ENCODE measurements around the gene KRTAP12-1. TPM values are rescaled to one million over a fixed set of nuclear protein-coding genes. Genes with fewer than 3 reads are reported as not detected.
A peak's percentile ranks its signal among the peaks of the same experiment; 100 is the strongest.

KRTAP12-1 gene
- total RNA-seq, 2 donors from 2014 or later, result not detected

DNA sequence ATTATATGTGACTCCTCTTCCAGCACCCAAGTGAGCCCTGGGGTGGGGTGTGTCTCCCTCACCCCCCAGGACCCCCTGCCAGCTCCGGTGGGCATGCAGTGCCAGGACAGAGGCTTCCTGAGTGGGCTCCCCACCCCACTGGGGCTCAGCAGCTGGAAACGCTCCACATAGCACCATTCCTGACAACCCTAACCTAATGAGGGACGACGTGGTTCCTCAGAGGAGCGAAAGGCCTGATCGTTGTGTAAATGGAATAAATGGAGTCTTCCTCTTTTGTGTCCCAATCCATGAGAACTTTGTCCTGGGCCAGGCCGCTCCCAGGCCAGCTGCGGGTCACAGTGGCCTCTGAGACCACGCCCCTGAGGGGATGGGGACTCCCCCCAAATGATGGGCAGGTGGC is 31.2 kb upstream of the KRTAP12-1 start:
- intact Hi-C loops (cut with DNase I), result no loop called here
- no peak for ATAC-seq
- peaks cover 0 to 17% of the 10 kb centered on the region in 2 donors for H3K27me3 ChIP-seq

GRCh38 chr21:44712203-44713028 is 30.5 kb upstream of the KRTAP12-1 start:
- TF ChIP-seq CTCF (IDR thresholded peaks at IDR 0.05) (no peak), POLR2A (IDR thresholded peaks at IDR 0.05) (no peak)
- intact Hi-C loops (cut with DNase I), result no loop called here
- WGBS, 2 donors, result 23 to 44% methylated on average over 14 of the region's 22 CpGs
- Histone ChIP-seq H3K4me1 (peaks cover 13% of the 10 kb centered on the region), H3K9me3 (no peaks in the 10 kb centered on the region), H3K4me3 (no peak overlapping the region), H3K27me3 (peaks cover 0 to 22% of the 10 kb centered on the region in 2 donors), H3K36me3 (replicated peaks in 1 of 2; ENCODE audit: insufficient read depth in 1 of 2, low read depth in 2 of 2) (no peaks in the 10 kb centered on the region), H3K27ac (no peak overlapping the region)
- DNase-seq, result no peak
- ATAC-seq, result no peak

More for the DNA sequence above, 31.2 kb upstream of the KRTAP12-1 start:
- no peak for TF ChIP-seq POLR2A (IDR thresholded peaks at IDR 0.05)
- no peak overlapping the region for H3K4me3 ChIP-seq
- no peaks in the 10 kb centered on the region for H3K36me3 ChIP-seq (replicated peaks in 1 of 2; ENCODE audit: insufficient read depth in 1 of 2, low read depth in 2 of 2)
- H3K4me1 ChIP-seq, result peaks cover 13% of the 10 kb centered on the region
- 55 to 81% methylated on average over 8 to 9 of the region's 9 CpGs for WGBS, 2 donors
- no peak for DNase-seq
- no peaks in the 10 kb centered on the region for H3K9me3 ChIP-seq
- no peak overlapping the region for H3K27ac ChIP-seq

- TF ChIP-seq CTCF (IDR thresholded peaks at IDR 0.05), result no peak
- TF ChIP-seq POLR2A (IDR thresholded peaks at IDR 0.05), result no peak
- Histone ChIP-seq H3K9me3 (no peaks in the 10 kb centered on the region), H3K27me3 (peaks cover 0 to 22% of the 10 kb centered on the region in 2 donors), H3K4me1 (peaks cover 13% of the 10 kb centered on the region), H3K36me3 (replicated peaks in 1 of 2; ENCODE audit: insufficient read depth in 1 of 2, low read depth in 2 of 2) (no peaks in the 10 kb centered on the region), H3K27ac (no peak within 1 kb of the TSS), H3K4me3 (no peak within 1 kb of the TSS)
- intact Hi-C loops (cut with DNase I), result no loop called here
- DNase-seq, result peak in 1 of 4 donors; percentile 12
- 0 to 3% methylated on average over 9 to 41 of the region's 41 CpGs for WGBS, 2 donors
- ATAC-seq, result no peak
Observed at GRCh38 chr21:44711327-44712202, 29.6 kb upstream of the KRTAP12-1 start, which contains the start of gene TSPEAR. Gene TSPEAR, minus strand, starts transcription at chr21:44711572. Its CDS starts 58 bp downstream, at chr21:44711514.

DNA sequence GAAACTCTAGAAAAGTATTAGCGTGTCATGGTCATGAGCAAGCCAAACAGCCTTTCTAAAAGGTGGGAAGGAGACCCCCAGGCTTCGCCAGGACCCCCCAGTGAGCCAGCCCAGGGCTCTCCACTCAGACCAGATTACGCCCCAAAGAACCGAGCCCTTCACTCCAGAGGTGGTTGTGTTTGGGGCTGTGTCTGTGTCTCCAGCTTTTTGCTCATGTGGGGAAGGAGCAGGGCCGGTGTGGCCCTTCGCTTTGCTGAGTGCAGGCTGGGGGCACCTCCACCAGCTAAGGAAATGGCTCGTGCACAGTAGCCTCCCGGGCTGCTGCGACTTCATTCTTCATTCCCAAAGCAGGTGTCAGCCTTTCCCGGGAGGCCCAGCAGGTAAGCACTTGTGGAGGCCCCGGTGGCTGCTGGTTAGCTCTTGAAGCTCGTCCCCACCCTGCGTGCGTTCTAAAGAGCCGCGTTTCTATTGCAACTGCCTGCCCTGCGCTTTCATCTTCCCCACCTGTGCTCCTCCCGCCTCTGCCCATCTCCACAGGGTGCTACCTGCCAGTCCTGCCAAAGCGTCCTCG is 28.9 kb upstream of the KRTAP12-1 start:
- Histone ChIP-seq H3K36me3 (replicated peaks in 1 of 2; ENCODE audit: insufficient read depth in 1 of 2, low read depth in 2 of 2) (no peaks in the 10 kb centered on the region), H3K4me1 (peaks cover 13% of the 10 kb centered on the region), H3K9me3 (no peaks in the 10 kb centered on the region), H3K27ac (no peak overlapping the region), H3K4me3 (no peak overlapping the region), H3K27me3 (peaks cover 0 to 22% of the 10 kb centered on the region in 2 donors)
- no peak for ATAC-seq
- intact Hi-C loops (cut with DNase I), result no loop called here
- TF ChIP-seq POLR2A (IDR thresholded peaks at IDR 0.05), result no peak
- no peak for TF ChIP-seq CTCF (IDR thresholded peaks at IDR 0.05)
- no peak for DNase-seq
- 8 to 40% methylated on average over 1 to 20 of the region's 20 CpGs for WGBS, 2 donors

DNA sequence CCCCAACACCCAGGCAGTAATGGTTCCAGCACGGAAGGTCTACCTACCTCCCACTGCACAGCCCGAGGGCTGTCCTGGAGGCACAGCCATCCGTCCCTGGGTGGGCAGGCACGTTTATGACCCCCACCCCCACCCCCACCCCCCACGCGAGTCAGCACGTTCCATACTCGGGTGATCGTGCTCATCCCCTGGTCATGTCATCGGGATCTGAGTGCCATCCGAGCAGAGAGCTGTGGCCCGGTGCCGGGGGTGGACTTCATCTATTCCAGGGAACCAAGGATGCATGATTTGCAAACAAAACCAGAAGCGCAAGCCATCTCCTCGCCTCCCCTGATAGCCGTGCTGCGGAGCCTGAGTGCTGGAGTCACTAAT is 28.3 kb upstream of the KRTAP12-1 start:
- DNase-seq (no peak), ATAC-seq (no peak)
- H3K9me3 ChIP-seq, result no peaks in the 10 kb centered on the region
- no peak overlapping the region for H3K4me3 ChIP-seq
- intact Hi-C loops (cut with DNase I), result no loop called here
- WGBS, 2 donors, result 6 to 27% methylated on average over 2 to 17 of the region's 17 CpGs
- peaks cover 13% of the 10 kb centered on the region for H3K4me1 ChIP-seq
- H3K27me3 ChIP-seq, result peaks cover 0 to 22% of the 10 kb centered on the region in 2 donors
- no peak overlapping the region for H3K27ac ChIP-seq
- no peak for TF ChIP-seq POLR2A (IDR thresholded peaks at IDR 0.05)
- TF ChIP-seq CTCF (IDR thresholded peaks at IDR 0.05), result no peak
- H3K36me3 ChIP-seq (replicated peaks in 1 of 2; ENCODE audit: insufficient read depth in 1 of 2, low read depth in 2 of 2), result no peaks in the 10 kb centered on the region

Data from body of pancreas (tissue), 4 donors.